NT2/D1 (cell line): ENCODE measurements around the gene DENND6A.

Source experiments
- DNase-seq: peaks from one replicate; pipeline ENCODE4 v3.0.0-alpha.2; 2011; ENCODE audit warnings: low read depth, low spot score
- H3K27me3 ChIP-seq: 2 replicates; pipeline ENCODE4 v1.6.0; 2011; ENCODE audit warnings: mild to moderate bottlenecking; ENCODE audit not compliant: insufficient read length, insufficient read depth
- H3K36me3 ChIP-seq: 2 replicates; pipeline ENCODE4 v1.6.1; 2011; ENCODE audit warnings: mild to moderate bottlenecking, low read length, mixed read lengths; ENCODE audit not compliant: insufficient read depth, insufficient read length
- H3K4me1 ChIP-seq: 2 replicates; pipeline ENCODE4 v1.5.1; 2011; ENCODE audit not compliant: insufficient read depth, insufficient read length
- H3K4me3 ChIP-seq: 2 replicates; pipeline ENCODE4 v1.5.1; 2011; ENCODE audit warnings: low read depth; ENCODE audit not compliant: insufficient read length
- H3K9ac ChIP-seq: 2 replicates; pipeline ENCODE4 v1.6.0; 2011; ENCODE audit warnings: low read depth; ENCODE audit not compliant: insufficient read length
- H3K9me3 ChIP-seq: 2 replicates; pipeline ENCODE4 v1.5.1; 2011; ENCODE audit warnings: mild to moderate bottlenecking, low read length; ENCODE audit not compliant: insufficient read depth
- SUZ12 ChIP-seq: IDR thresholded peaks from 2 replicates; pipeline ENCODE4 v1.6.1; 2011; ENCODE audit not compliant: insufficient read length, insufficient read depth; ENCODE audit errors: extremely low read depth
- YY1 ChIP-seq: IDR thresholded peaks from 2 replicates; pipeline ENCODE4 v1.6.1; 2011; ENCODE audit not compliant: insufficient read length, insufficient read depth
- ZNF274 ChIP-seq: IDR thresholded peaks from 2 replicates; pipeline ENCODE4 v1.6.1; 2011; ENCODE audit warnings: mild to moderate bottlenecking, low read depth, low read length

Gene DENND6A

DNA sequence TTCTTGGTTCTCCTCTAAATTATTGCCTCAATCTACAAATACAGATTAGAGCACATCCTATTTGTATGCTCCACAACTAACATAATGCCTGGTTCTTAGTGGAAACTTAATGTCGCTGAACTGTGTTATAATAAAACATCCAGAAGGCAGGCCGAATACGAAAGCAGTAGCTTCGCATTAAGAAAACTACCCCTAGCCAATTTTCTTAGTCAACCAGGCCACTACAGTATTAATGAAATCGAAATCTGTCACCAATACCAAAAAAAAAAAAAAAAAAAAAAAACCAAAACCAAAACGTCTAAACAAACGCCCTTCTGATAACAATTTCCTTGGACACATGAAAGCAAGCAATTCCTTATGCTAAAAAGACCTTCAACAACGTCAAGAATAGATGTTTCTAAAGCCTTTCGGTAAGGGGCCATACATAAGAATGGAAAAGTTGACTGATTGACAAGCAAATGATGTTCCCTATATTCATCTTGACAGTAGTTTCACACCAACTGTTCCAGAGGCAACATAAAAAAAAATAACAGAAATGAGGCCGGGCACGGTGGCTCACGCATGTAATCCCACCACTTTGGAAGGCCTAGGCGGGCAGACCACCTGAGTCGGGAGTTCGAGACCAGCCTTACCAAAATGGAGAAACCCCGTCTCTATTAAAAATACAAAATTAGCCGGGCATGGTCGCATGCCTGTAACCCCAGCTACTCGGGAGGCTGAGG lies 1.3 kb downstream of the DENND6A start:
- Histone ChIP-seq H3K9ac (peak overlapping the region; percentile 74), H3K36me3 (no peaks in the 10 kb centered on the region), H3K27me3 (no peaks in the 10 kb centered on the region), H3K9me3 (no peaks in the 10 kb centered on the region), H3K4me3 (peak overlapping the region; percentile 77), H3K4me1 (peaks cover 2% of the 10 kb centered on the region)
- DNase-seq: no peak
- TF ChIP-seq YY1 (no peak), ZNF274 (no peak), SUZ12 (no peak)

DNA sequence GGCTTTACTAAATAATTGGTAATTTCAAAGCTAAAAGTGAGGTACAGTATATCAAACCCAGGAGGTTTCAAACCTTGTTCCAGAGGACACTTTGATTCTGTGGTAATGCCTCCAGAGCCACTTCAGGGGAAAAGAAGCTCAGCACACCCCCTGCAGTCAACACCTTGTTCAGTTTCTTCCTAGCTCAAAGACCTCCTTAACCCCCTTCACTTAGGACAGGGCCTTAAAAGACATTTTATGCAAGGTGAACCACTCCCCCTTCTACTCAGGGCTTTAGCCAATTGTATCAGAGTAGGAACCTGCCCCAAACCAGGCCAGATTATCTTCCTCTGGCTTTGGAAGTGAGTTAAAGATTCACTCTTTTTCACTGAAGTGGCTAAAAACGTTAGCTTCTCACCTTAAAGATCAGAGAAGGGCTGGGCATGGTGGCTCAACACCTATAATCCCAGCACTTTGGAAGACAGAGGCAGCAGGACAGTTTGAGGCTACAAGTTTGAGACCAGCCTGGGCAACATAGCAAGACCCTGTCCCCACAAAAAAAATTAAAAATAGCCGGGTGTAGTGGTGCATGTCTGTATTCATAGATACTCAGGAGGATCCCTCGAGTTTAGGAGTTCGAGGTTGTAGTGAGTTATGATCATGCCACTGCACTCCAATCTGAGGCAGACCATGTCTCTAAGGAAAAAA lies 3.4 kb downstream of the DENND6A start:
- Histone ChIP-seq H3K9me3 (no peaks in the 10 kb centered on the region), H3K27me3 (no peaks in the 10 kb centered on the region), H3K4me3 (no peak overlapping the region), H3K36me3 (no peaks in the 10 kb centered on the region), H3K4me1 (peaks cover 2% of the 10 kb centered on the region), H3K9ac (no peak overlapping the region)
- DNase-seq: peak; percentile 23
- no peak for TF ChIP-seq YY1
- no peak for TF ChIP-seq SUZ12
- no peak for TF ChIP-seq ZNF274

GRCh38 chr3:57688291-57688690 lies 4.6 kb downstream of the DENND6A start:
- Histone ChIP-seq H3K9me3 (no peaks in the 10 kb centered on the region), H3K27me3 (no peaks in the 10 kb centered on the region), H3K4me1 (no peaks in the 10 kb centered on the region), H3K9ac (no peak overlapping the region), H3K36me3 (no peaks in the 10 kb centered on the region), H3K4me3 (no peak overlapping the region)
- TF ChIP-seq SUZ12 (no peak), YY1 (no peak), ZNF274 (no peak)
- no peak for DNase-seq

- H3K27me3 ChIP-seq: no peaks in the 10 kb centered on the region
- no peak overlapping the region for H3K4me3 ChIP-seq
- H3K9me3 ChIP-seq: no peaks in the 10 kb centered on the region
- H3K36me3 ChIP-seq: peaks cover 20% of the 10 kb centered on the region
- H3K9ac ChIP-seq: no peak overlapping the region
- DNase-seq: no peak
- H3K4me1 ChIP-seq: no peaks in the 10 kb centered on the region
- TF ChIP-seq ZNF274 (no peak), YY1 (no peak), SUZ12 (no peak)
These were observed 9.6 kb downstream of the DENND6A start for GRCh38 chr3:57683286-57683685.

- H3K36me3 ChIP-seq: peaks cover 20% of the 10 kb centered on the region
These were observed 10.6 kb downstream of the DENND6A start for GRCh38 chr3:57682284-57682683.

GRCh38 chr3:57681691-57682090 lies 11.2 kb downstream of the DENND6A start:
- no peak for DNase-seq
- H3K4me1 ChIP-seq: no peaks in the 10 kb centered on the region
- no peaks in the 10 kb centered on the region for H3K27me3 ChIP-seq
- no peak overlapping the region for H3K4me3 ChIP-seq
- peaks cover 20% of the 10 kb centered on the region for H3K36me3 ChIP-seq
- no peak overlapping the region for H3K9ac ChIP-seq
- no peaks in the 10 kb centered on the region for H3K9me3 ChIP-seq
- TF ChIP-seq ZNF274: no peak
- no peak for TF ChIP-seq SUZ12
- TF ChIP-seq YY1: no peak

More at GRCh38 chr3:57682284-57682683, 10.6 kb downstream of the DENND6A start:
- Histone ChIP-seq H3K27me3 (no peaks in the 10 kb centered on the region), H3K4me1 (no peaks in the 10 kb centered on the region), H3K4me3 (no peak overlapping the region), H3K9me3 (no peaks in the 10 kb centered on the region), H3K9ac (no peak overlapping the region)
- DNase-seq: no peak
- TF ChIP-seq ZNF274 (no peak), YY1 (no peak), SUZ12 (no peak)

DNA sequence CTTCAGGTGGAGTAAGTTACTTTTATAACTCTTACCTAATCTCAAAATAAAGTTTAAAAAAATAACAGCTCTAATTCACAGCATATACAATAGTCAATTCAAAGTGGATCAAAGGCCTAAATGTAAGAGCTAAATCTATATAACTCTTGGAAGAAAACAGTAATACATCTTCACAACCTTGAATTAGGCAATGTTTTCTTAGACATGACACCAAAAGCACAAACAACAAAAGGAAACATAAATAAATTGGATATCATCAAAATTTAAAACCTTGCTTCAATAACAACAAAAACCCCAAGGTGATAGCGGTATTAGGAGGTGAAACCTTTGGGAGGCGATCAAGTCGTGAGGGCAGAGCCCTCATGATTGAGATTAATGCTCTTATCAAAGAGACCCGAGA lies 12.8 kb downstream of the DENND6A start:
- Histone ChIP-seq H3K9me3 (no peaks in the 10 kb centered on the region), H3K9ac (no peak overlapping the region), H3K36me3 (peaks cover 20% of the 10 kb centered on the region), H3K4me1 (no peaks in the 10 kb centered on the region), H3K27me3 (no peaks in the 10 kb centered on the region), H3K4me3 (no peak overlapping the region)
- TF ChIP-seq SUZ12 (no peak), ZNF274 (no peak), YY1 (no peak)
- no peak for DNase-seq

DNA sequence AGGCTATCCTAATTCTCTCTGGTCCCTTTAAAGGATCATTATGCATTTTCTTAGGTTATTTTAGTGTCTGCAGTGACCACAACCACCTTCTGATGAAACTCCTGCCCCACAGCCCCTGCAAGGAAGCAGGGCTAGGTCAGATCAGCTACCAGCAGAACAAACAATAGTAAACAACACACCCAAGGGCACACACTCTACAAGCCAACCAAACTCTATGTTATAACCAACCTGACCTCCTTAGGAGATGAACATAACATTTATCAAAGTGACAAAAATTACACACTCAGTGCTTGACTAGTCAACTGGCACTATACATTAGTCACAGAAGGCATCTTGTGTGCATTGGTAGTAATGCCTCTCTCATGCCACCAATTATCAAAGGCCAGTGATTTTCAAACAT lies 17.3 kb downstream of the DENND6A start:
- Histone ChIP-seq H3K36me3 (peaks cover 16% of the 10 kb centered on the region), H3K9ac (no peak overlapping the region), H3K9me3 (no peaks in the 10 kb centered on the region), H3K4me1 (no peaks in the 10 kb centered on the region), H3K4me3 (no peak overlapping the region), H3K27me3 (no peaks in the 10 kb centered on the region)
- TF ChIP-seq SUZ12: no peak
- no peak for DNase-seq
